Measurements from ENCODE around the gene ZBED5.

DNA sequence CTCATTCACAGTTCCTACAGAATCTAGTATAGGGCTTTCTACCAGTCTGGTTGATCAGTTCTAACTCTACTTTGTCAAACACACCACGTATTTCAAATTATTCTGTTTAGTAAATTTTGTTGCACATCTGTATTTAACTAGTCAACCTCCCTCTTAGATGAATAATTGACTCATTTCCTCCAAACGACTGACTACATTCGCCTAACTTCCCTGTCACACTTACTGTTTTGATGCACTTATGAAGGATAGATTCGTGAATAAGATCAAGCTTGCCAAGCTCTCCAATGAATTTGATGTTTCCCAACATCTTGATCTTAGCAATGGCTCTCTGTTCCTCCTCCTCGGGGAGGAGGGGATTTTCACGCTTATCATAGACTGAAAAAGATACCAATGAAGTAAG is 54.2 kb downstream of the ZBED5 start:
- TF ChIP-seq, protein P1, sequence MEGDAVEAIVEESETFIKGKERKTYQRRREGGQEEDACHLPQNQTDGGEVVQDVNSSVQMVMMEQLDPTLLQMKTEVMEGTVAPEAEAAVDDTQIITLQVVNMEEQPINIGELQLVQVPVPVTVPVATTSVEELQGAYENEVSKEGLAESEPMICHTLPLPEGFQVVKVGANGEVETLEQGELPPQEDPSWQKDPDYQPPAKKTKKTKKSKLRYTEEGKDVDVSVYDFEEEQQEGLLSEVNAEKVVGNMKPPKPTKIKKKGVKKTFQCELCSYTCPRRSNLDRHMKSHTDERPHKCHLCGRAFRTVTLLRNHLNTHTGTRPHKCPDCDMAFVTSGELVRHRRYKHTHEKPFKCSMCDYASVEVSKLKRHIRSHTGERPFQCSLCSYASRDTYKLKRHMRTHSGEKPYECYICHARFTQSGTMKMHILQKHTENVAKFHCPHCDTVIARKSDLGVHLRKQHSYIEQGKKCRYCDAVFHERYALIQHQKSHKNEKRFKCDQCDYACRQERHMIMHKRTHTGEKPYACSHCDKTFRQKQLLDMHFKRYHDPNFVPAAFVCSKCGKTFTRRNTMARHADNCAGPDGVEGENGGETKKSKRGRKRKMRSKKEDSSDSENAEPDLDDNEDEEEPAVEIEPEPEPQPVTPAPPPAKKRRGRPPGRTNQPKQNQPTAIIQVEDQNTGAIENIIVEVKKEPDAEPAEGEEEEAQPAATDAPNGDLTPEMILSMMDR (IDR thresholded peaks at IDR 0.05): no peak
- no peak for TF ChIP-seq POLR2A (IDR thresholded peaks at IDR 0.05)
